ENCODE results near the gene ZCCHC24.
A peak's percentile ranks its signal among the peaks of the same experiment; 100 is the strongest.
"Not testable (repeated sequence)": the region's sequence is repeated elsewhere in the genome, so short reads cannot be mapped to it uniquely, and the experiment has no call there.

Gene ZCCHC24

DNA sequence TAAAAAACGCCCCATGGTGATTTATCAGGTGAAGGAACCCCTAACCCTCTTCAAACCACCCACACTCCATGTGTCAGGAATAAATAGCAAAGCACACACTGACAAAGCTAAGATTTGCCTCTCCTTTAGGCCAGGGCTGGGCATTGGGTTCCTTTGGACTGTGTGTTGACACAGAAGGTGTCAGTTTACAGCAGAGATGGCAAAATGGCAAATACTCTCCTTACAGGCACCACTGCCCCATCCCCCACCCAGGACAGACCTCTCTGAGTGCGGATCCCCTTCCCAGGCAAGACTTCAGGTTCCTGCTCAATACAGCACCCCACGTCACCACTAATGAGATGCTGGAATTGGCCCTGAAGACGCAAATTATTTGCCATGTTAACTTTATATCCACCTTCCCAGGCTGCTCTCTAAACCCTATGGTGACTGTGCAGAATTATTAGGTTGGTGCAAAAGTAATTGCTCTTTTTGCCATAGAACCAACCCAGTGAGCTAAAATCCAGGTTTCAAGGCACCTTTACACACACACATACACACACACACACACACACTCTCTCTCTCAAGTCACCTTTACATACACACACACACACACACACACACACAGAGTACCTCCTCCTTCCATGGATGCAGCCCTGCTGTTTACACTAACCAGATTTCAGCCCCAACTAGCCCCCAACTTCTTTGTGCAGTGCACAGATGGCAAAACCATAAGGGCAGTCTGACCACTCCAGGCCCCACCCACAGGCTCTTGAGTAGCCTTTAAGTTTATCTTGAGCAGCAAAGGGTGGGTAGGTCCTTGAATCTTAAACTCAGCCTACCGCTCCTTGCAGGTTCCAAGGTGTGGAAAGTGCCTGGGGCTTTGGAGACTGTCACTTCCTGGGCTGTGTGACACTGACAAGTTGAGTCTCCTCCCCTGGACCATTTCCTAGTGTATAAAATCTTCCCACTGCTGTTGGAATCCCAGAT, 4.0 kb upstream of the ZCCHC24 start:
- Histone ChIP-seq H3K4me1 (ENCODE audit: control insufficient read depth, insufficient read depth, low read length) (peaks cover 16% of the 10 kb centered on the region), H3K27ac (ENCODE audit: low read depth, low read length) (no peak overlapping the region), H3K36me3 (ENCODE audit: control insufficient read depth, insufficient read depth, low read length) (no peaks in the 10 kb centered on the region), H3K9ac (ENCODE audit: low read length) (no peak overlapping the region), H3K27me3 (ENCODE audit: control insufficient read depth, insufficient read depth, low read length) (no peaks in the 10 kb centered on the region), H3K4me3 (ENCODE audit: low read length) (no peak overlapping the region)

DNA sequence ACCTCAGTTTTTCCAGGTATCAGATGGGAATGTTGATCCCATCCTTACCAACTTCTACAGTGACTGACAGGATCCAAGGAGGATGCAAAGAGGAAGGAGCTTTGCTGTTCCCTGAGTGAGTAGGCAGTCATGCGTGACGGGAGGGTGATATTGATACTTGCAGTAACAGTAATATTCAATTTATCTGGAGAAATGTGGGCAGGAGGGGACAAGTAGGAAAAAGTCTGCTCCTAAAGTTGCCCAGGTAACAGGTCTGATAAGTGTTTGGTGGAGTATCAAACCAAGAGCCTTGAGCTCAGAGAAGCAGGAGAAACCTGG, 3.3 kb upstream of the ZCCHC24 start:
- H3K27ac ChIP-seq (ENCODE audit: low read depth, low read length): no peak overlapping the region

DNA sequence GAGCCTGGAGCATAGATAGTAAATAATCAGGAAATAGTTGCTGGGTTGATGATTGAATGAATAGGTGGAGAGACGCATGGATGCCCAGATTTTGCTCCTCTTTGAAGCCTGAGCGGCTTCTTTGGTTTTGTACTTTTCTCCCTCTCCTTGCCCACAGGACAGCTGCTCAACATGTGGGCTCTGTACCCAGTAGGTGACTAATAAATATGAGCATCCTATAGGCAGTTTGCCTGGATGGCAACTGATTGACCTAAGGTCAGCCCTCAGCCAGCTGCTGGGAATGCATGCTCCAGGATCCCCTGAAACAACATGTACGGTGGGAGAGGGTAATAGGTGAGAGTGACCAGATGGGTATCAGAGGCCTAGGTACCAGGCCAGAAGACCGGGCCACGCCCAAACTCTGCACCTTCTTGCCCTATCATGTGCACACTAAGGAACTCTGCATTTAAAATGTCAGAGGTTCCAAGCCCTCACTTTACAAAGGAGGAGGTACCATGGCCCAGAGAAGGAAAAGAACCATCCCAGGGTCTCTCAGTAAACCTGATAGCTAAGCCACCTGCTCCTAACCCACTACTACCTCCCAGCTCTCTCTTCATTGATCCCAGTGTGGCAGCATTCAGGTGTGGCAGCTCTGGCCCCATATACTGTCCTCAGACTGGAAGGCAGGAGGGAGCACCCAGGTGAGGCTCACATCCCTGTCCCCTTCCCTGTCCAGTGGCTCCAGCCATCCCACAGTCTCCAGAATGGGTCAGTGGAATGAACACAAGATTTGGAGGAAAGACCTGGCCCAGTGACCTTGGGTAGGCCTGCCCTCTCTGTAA, 2.7 kb upstream of the ZCCHC24 start:
- H3K27me3 ChIP-seq (ENCODE audit: control insufficient read depth, insufficient read depth, low read length): peaks cover 2% of the 10 kb centered on the region
- H3K4me1 ChIP-seq (ENCODE audit: control insufficient read depth, insufficient read depth, low read length): peaks cover 19% of the 10 kb centered on the region
- H3K27ac ChIP-seq (ENCODE audit: low read depth, low read length): no peak overlapping the region
- H3K4me3 ChIP-seq (ENCODE audit: low read length): no peak overlapping the region
- no peaks in the 10 kb centered on the region for H3K36me3 ChIP-seq (ENCODE audit: control insufficient read depth, insufficient read depth, low read length)
- no peak overlapping the region for H3K9ac ChIP-seq (ENCODE audit: low read length)

More for the DNA sequence above, 3.3 kb upstream of the ZCCHC24 start:
- H3K4me1 ChIP-seq (ENCODE audit: control insufficient read depth, insufficient read depth, low read length): peaks cover 15% of the 10 kb centered on the region
- no peak overlapping the region for H3K4me3 ChIP-seq (ENCODE audit: low read length)
- H3K36me3 ChIP-seq (ENCODE audit: control insufficient read depth, insufficient read depth, low read length): no peaks in the 10 kb centered on the region
- no peak overlapping the region for H3K9ac ChIP-seq (ENCODE audit: low read length)
- H3K27me3 ChIP-seq (ENCODE audit: control insufficient read depth, insufficient read depth, low read length): peaks cover 2% of the 10 kb centered on the region

DNA sequence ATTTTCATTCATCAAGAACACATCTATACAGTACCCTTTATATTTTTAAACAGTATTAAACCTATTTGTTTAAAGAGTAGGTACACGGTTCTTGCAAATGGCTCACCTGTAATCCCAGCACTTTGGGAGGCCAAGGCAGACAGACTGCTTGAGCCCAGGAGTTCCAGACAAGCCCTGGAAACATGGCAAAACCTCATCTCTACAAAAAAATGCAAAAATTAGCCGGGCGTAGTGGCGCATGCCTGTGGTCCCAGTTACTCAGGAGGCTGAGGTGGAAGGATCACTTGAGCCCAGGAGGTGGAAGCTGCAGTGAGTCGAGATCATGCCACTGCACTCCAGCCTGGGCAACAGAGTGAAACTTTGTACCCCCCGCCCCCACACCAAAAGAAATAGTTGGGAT, 1.8 kb upstream of the ZCCHC24 start:
- not testable (repeated sequence) for H3K36me3 ChIP-seq (ENCODE audit: control insufficient read depth, insufficient read depth, low read length); H3K9ac ChIP-seq (ENCODE audit: low read length); H3K27me3 ChIP-seq (ENCODE audit: control insufficient read depth, insufficient read depth, low read length); H3K4me3 ChIP-seq (ENCODE audit: low read length)
- Histone ChIP-seq H3K27ac (ENCODE audit: low read depth, low read length) (peak overlapping the region; percentile 98), H3K4me1 (ENCODE audit: control insufficient read depth, insufficient read depth, low read length) (peaks cover 22% of the 10 kb centered on the region)

DNA sequence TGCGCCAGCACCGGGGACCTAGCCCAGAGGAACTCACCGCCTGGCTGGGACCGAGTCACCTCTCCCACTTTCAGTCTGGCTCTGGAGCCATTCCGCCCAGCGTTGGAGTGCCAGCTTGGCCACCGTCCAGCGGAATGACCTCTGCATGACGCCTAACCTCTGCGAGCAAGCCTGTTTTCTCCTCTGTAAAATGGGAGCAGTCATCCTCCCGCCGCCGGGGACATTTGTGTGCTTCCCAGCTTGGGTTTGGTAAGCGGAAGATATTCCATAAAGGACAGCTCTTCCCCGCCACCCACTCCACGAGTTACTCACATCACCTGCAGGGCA, 1.3 kb upstream of the ZCCHC24 start:
- Histone ChIP-seq H3K4me1 (ENCODE audit: control insufficient read depth, insufficient read depth, low read length) (peaks cover 25% of the 10 kb centered on the region), H3K9ac (ENCODE audit: low read length) (no peak overlapping the region), H3K4me3 (ENCODE audit: low read length) (peak overlapping the region; percentile 73)

DNA sequence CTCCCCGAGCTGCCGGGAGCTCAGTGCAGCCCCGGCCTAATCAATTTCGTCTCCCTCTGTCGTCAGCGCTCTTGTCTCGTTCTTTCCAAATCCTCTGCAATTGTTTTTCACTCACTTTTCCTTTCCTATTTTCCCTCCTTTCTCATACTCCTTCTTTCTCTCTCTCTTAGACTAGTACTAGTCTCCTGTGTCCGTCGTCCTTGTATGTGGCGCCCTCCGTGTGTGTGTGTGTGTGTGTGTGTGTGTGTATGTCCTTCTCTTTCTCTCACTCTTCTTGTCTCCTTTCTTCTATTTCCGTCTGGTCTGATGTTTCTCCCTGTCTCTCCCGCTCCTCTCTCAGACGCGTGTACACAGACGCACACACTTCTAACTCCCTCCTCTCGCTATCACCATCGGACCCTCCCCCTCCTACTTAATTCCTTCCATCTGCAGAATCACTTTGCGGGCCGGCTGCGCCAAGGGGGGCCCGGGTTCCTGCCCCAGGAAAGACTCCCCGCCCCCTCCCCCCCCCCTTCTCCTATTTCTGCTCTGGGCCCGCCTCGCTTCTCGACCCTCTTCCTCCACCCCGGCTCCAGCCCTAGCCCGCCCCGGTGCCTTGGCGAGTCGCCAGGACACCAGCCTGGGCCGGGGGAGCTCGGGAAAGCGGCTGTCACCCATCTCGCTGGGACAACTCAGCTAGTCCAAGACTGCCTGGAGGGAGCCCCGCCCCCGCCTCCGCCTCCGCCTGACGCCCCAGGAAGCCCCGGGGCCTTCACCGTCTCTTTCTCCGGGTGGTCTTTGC, 743 bp upstream of the ZCCHC24 start:
- Histone ChIP-seq H3K27ac (ENCODE audit: low read depth, low read length) (peak overlapping the region; percentile 98), H3K9ac (ENCODE audit: low read length) (peak overlapping the region; percentile 85), H3K36me3 (ENCODE audit: control insufficient read depth, insufficient read depth, low read length) (no peaks in the 10 kb centered on the region), H3K27me3 (ENCODE audit: control insufficient read depth, insufficient read depth, low read length) (peaks cover 2% of the 10 kb centered on the region), H3K4me3 (ENCODE audit: low read length) (peak overlapping the region; percentile 73), H3K4me1 (ENCODE audit: control insufficient read depth, insufficient read depth, low read length) (peaks cover 31% of the 10 kb centered on the region)

More for the DNA sequence above, 1.3 kb upstream of the ZCCHC24 start:
- peak overlapping the region; percentile 98 for H3K27ac ChIP-seq (ENCODE audit: low read depth, low read length)
- H3K27me3 ChIP-seq (ENCODE audit: control insufficient read depth, insufficient read depth, low read length): peaks cover 2% of the 10 kb centered on the region
- H3K36me3 ChIP-seq (ENCODE audit: control insufficient read depth, insufficient read depth, low read length): no peaks in the 10 kb centered on the region

DNA sequence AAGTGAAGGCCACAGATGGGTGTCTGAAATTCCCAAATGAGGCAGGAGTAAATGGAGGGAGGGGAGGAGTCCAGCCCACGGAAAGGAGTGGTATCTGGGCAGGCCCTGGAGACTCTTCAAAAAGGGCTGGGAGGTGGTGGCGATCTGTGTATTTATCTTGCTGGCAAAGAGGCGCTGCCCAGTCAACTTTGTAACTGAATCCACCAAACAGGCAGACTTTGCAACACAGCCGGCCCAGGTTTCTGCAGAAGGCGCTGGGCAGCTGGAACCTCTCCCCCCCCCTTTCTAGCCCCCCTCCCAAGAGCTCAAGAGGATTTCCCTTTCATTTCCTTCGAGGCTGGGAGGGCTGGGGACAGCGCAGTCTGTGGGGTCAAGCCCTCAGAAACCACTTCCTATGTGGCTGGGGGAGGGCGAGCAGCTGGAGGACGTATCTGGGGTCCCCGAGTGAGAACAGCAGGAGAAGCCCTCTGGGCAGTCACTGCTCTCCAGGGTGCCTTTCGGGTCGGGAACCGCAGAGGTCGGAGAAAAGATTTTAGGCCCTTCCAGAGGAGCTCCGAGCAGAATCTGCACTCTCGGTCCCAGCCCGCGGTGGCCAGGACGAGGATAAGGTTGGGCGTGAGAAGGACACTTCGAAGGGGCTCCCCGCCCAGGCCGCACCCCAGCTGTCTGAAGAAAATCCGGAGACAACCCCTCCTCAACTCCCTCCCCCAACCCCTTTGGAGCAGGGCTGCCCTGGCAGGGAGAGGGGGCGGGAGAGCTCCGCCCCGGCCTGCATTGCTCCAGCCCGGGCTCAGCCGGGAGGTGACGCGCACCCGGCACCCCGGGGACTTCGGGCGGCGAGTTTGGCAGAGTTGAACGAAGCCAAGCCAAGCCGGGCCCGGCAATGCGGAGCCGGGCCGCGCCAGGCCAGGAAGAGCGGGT, 965 bp downstream of the ZCCHC24 start:
- peaks cover 2% of the 10 kb centered on the region for H3K27me3 ChIP-seq (ENCODE audit: control insufficient read depth, insufficient read depth, low read length)
- H3K4me3 ChIP-seq (ENCODE audit: low read length): peak overlapping the region; percentile 65
- H3K36me3 ChIP-seq (ENCODE audit: control insufficient read depth, insufficient read depth, low read length): no peaks in the 10 kb centered on the region
- H3K27ac ChIP-seq (ENCODE audit: low read depth, low read length): peak overlapping the region; percentile 80
- peak overlapping the region; percentile 54 for H3K9ac ChIP-seq (ENCODE audit: low read length)
- H3K4me1 ChIP-seq (ENCODE audit: control insufficient read depth, insufficient read depth, low read length): peaks cover 46% of the 10 kb centered on the region

DNA sequence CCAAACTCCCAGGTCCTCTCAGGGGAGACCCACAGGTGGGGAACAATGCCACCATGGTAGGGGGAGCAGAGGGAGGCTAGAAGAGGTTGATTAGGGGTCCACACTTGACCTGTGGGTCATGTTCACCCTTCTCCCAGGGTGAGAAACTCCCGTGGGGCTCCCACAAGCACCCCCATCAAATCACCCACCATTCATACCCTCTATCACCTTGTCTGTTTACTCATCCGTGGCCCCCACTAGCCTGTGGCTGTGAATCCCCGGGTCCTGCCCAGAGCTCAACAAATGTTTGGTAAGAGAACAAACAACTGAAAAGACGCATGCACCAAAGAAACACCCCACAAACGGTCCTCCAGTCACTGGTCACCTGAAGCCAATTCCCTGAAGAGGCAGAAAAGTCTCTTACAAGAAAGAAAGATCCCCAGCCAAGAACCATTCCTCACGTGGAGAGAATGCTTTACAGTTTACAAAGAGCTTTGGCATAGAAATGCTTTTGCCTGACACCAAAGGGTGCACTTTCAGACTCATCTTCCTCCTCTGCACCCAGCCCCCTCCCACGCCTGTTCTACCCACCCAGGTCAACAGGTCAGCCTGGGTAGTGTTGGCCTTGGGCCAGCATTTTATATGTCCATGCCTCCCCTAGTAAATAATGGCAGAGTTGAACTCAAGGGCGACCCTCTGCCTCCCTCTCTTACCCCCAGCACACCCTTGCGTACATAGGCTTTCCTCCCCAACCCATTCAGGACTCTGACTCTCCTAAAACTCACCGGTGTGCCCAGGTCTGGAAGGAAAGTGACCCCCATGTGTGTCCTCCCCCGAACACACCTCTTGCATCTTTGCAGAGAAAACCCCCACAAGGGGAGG, 1.9 kb downstream of the ZCCHC24 start:
- Histone ChIP-seq H3K9ac (ENCODE audit: low read length) (peak overlapping the region; percentile 53), H3K4me3 (ENCODE audit: low read length) (peak overlapping the region; percentile 65), H3K27ac (ENCODE audit: low read depth, low read length) (peak overlapping the region; percentile 80), H3K27me3 (ENCODE audit: control insufficient read depth, insufficient read depth, low read length) (peaks cover 2% of the 10 kb centered on the region), H3K36me3 (ENCODE audit: control insufficient read depth, insufficient read depth, low read length) (peaks cover 2% of the 10 kb centered on the region), H3K4me1 (ENCODE audit: control insufficient read depth, insufficient read depth, low read length) (peaks cover 54% of the 10 kb centered on the region)

DNA sequence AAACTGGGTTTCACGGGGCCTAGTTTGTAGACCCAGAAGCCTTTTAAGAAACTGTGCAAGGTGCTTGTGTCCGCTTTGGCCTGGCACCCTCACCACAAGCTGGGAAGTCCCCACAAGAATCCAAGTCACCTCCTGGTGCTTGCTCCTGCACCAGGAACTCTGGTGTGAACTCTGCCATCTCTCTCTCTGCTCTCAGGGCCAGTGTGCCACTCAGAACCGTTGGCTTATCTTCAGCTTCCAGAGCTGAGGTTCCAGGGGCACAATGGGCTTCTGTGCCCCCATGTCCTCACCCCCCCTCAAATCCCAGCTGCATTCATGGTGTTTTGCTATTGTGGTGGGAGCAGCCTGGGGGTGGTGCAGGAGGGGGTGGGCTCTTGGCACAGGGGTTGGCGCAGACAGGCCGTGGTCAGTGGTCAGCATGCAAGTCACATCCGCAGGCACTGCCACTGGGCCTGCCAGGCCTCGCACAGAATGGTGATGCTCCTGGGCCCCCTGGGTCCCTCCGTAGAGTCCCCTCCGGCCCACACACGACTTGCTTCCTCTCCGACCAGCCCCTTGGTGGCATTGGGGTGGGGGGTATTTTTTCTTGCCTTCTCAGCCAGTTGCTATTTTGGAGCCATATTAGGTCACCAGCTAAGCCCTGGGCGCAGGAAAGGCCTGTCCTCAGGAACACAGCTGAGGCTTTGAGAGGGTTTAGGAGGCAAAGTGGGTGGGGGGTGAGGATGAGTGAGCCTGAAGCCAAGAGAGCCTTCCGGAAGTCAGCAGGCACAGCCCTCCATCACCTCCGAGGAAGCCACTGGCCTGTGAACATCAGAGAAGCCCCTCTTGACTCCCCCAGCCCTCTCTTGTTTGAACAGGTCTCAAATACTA, 3.0 kb downstream of the ZCCHC24 start:
- Histone ChIP-seq H3K9ac (ENCODE audit: low read length) (peak overlapping the region; percentile 7), H3K27me3 (ENCODE audit: control insufficient read depth, insufficient read depth, low read length) (peaks cover 2% of the 10 kb centered on the region), H3K4me3 (ENCODE audit: low read length) (peak overlapping the region; percentile 65), H3K4me1 (ENCODE audit: control insufficient read depth, insufficient read depth, low read length) (peaks cover 65% of the 10 kb centered on the region), H3K36me3 (ENCODE audit: control insufficient read depth, insufficient read depth, low read length) (peaks cover 2% of the 10 kb centered on the region), H3K27ac (ENCODE audit: low read depth, low read length) (peak overlapping the region; percentile 80)

DNA sequence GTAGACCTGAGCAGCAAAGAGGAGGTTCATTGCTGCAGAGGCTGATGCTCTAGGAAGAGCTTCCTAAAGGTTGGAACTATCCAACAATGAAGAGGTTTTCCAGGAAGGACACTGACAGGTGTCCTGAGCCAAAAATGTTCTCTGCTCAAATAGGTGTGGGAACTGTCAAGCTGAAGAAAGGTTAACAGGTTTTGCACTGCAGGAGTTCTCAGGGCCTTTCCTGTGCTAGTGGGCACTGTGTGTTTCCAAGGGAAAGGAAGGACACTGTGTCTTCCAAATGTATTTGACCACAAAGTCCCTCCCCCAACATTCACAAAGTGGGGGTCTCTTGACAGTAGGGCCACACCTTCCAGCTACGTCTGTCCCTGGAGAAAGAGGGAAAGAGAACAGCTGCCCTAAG, 4.0 kb downstream of the ZCCHC24 start:
- Histone ChIP-seq H3K4me1 (ENCODE audit: control insufficient read depth, insufficient read depth, low read length) (peaks cover 68% of the 10 kb centered on the region), H3K9ac (ENCODE audit: low read length) (no peak overlapping the region), H3K27ac (ENCODE audit: low read depth, low read length) (peak overlapping the region; percentile 80)

More for the DNA sequence above, 4.0 kb downstream of the ZCCHC24 start:
- Histone ChIP-seq H3K27me3 (ENCODE audit: control insufficient read depth, insufficient read depth, low read length) (peaks cover 2% of the 10 kb centered on the region), H3K4me3 (ENCODE audit: low read length) (no peak overlapping the region), H3K36me3 (ENCODE audit: control insufficient read depth, insufficient read depth, low read length) (peaks cover 2% of the 10 kb centered on the region)

Measured in rectal smooth muscle tissue (tissue), 1 donor.